AG09309 (cell line): ENCODE measurements around the gene FARSA.
"Not testable (repeated sequence)": the region's sequence is repeated elsewhere in the genome, so short reads cannot be mapped to it uniquely, and the experiment has no call there.

ENCODE experiments used
- DNase-seq: peaks from one replicate; pipeline ENCODE4 v3.0.0-alpha.2; 2010; ENCODE audit warnings: low read depth
- H3K4me3 ChIP-seq: 2 replicates; pipeline ENCODE4 v1.5.1; 2011; ENCODE audit warnings: mild to moderate bottlenecking, low read depth, low read length, moderate library complexity; ENCODE audit not compliant: control insufficient read depth
- TF ChIP-seq, protein P1 (sequence below): IDR thresholded peaks from 2 replicates; pipeline ENCODE4 v1.5.1; 2011; ENCODE audit warnings: mild to moderate bottlenecking, low read depth, low read length, inconsistent platforms; ENCODE audit not compliant: insufficient read depth, control insufficient read depth; ENCODE audit errors: missing control alignments

Gene FARSA

DNA sequence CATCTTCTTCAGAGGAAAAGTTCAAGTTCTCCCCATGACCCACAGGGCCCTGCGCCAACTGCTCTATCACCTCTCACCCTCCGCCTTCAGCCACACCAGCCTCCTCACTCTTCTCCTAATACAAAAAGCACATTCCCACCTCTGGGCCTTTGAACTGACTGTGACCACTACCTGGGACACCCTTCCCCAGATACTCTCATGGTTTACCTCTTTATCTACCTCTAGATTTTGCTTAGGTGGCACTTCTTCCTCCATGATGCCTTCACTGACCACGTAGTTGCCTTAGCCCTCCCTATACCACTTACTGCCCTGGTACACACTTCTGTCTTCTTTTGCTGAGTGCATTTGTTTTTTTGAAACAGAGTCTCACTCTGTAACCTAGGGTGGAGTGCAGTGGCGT, 10.6 kb downstream of the FARSA start:
- no peak for DNase-seq
- TF ChIP-seq, protein P1, sequence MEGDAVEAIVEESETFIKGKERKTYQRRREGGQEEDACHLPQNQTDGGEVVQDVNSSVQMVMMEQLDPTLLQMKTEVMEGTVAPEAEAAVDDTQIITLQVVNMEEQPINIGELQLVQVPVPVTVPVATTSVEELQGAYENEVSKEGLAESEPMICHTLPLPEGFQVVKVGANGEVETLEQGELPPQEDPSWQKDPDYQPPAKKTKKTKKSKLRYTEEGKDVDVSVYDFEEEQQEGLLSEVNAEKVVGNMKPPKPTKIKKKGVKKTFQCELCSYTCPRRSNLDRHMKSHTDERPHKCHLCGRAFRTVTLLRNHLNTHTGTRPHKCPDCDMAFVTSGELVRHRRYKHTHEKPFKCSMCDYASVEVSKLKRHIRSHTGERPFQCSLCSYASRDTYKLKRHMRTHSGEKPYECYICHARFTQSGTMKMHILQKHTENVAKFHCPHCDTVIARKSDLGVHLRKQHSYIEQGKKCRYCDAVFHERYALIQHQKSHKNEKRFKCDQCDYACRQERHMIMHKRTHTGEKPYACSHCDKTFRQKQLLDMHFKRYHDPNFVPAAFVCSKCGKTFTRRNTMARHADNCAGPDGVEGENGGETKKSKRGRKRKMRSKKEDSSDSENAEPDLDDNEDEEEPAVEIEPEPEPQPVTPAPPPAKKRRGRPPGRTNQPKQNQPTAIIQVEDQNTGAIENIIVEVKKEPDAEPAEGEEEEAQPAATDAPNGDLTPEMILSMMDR: no peak
- H3K4me3 ChIP-seq: no peak overlapping the region

DNA sequence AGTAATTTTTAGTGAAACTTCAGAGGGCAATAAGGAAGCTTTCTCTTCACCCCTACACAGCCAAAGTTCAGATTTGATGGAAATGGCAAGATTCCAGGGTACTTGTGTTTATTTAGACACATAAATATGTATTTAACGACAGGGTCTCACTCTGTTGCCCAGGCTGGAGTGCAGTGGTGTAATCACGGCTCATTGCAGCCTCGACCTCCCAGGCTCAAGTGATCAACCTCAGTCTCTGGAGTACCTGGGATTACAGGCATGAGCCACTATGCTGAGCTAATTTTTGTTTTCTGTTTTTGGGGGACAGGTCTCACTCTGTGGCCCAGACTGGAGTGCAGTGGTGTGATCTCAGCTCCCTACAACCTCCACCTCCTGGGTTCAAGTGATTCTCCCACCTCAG, 12.5 kb downstream of the FARSA start:
- TF ChIP-seq, protein P1: no peak
- no peak overlapping the region for H3K4me3 ChIP-seq
- no peak for DNase-seq

GRCh38 chr19:12918253-12918652, 15.3 kb downstream of the FARSA start:
- no peak overlapping the region for H3K4me3 ChIP-seq
- TF ChIP-seq, protein P1: no peak
- no peak for DNase-seq

- not testable (repeated sequence) for DNase-seq, H3K4me3 ChIP-seq
Observed at GRCh38 chr19:12915860-12916259, 17.7 kb downstream of the FARSA start.

DNA sequence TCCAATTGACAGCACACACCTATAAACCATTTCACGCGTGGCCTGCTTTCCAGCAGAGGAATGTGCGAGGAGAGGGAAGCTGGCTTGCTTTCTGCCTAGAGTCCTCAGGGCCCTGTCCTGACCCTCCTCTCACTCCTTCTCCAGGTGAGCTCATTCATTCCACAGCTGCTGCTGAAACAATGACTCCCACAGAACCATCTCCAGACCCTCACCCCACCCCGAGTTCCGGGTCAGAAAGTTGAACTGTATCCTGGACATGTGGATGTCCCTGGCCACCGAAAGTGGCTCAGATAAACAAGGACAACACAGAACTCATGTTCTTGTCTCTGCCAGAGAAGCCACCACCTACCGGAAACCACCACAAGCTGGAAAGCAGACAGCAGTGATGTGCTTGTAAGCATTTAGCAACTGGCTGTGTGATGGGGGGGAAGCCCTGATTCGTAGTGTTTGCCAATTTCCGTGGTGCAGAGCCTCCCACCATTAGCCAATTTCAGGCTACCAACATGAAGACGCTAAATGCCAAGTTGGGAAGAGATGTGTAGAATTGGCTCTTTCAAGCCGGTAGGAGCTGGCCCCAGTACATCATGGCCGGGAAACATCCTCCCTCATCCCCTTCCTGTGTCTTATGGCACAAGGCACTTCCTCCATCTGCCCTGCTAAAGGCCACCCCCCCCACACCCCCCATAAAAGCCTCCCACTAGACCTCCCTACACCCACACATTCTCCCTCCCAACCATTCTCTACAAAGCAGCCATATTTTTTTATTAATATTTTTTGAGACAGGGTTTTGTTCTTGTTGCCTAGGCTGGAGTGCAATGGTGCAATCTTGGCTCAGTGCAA, 19.4 kb downstream of the FARSA start:
- DNase-seq: no peak
- TF ChIP-seq, protein P1: no peak

GRCh38 chr19:12913011-12913561, 20.4 kb downstream of the FARSA start:
- H3K4me3 ChIP-seq: no peak overlapping the region
- no peak for DNase-seq
- TF ChIP-seq, protein P1: no peak

More for the DNA sequence above, 19.4 kb downstream of the FARSA start:
- no peak overlapping the region for H3K4me3 ChIP-seq

DNA sequence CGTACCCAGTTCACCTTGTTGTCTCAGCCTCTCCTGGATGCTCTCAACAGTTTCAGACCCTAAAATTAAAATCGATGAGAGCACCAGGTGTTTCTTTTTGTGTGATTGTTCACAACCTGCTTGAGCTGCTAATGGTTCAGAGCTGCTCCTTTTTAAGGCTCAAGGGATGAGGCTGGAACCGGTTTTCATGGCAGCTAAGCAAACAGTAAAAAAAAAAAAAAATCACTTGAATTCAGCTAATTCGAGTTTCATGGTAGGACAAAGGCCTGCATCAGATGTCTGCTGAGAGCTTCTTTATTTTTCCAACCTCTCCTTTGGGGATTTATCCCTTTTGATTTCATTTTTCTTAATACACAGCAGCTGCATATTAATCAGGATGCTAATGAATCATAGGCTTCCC, 20.9 kb downstream of the FARSA start:
- DNase-seq: no peak
- H3K4me3 ChIP-seq: no peak overlapping the region
- TF ChIP-seq, protein P1: no peak
